Gastrocnemius medialis (tissue), 4 donors: ENCODE data around the gene SPEN. TPM values are rescaled to one million over a fixed set of nuclear protein-coding genes. Genes with fewer than 3 reads are reported as not detected.

Source experiments
- ATAC-seq, 2 donors: fragments of 150-250 bp; one replicate each; pipeline ENCODE4 v1.9.1; 2016
- DNase-seq, 2 donors: peaks; one replicate each; pipeline ENCODE4 v3.0.0-alpha.2; 2019
- H3K27ac ChIP-seq, 4 donors: fragments of 200-600 bp; sonication (generic); 1 replicate in 1 of 4; 2 replicates in 3 of 4; pipeline ENCODE4 v1.5.1; 2016 to 2018; ENCODE audit warnings: mild to moderate bottlenecking in 2 of 4, moderate library complexity in 1 of 4
- H3K27me3 ChIP-seq, 3 donors: fragments of 200-600 bp; sonication (generic) in 2 of 3; 1 replicate in 1 of 3; 2 replicates in 2 of 3; pipeline versions ENCODE4 v1.5.1 to v1.6.0; 2016 to 2019; ENCODE audit warnings: mild to moderate bottlenecking in 1 of 3, moderate library complexity in 1 of 3
- H3K36me3 ChIP-seq, 2 donors: fragments of 200-600 bp; sonication (generic) in 1 of 2; one replicate each; pipeline ENCODE4 v1.5.1; 2017 to 2018
- H3K4me1 ChIP-seq, 2 donors: fragments of 200-600 bp; sonication (generic) in 1 of 2; one replicate each; pipeline ENCODE4 v1.5.1; 2016 to 2017; ENCODE audit warnings: mild to moderate bottlenecking in 2 of 2
- H3K4me3 ChIP-seq, 4 donors: fragments of 200-600 bp; sonication (generic) in 3 of 4; 1 replicate in 1 of 4; 2 replicates in 3 of 4; pipeline ENCODE4 v1.5.1; 2016 to 2019; ENCODE audit warnings: mild to moderate bottlenecking in 2 of 4
- H3K9me3 ChIP-seq, 3 donors: fragments of 200-600 bp; sonication (generic) in 2 of 3; 1 replicate in 1 of 3; 2 replicates in 2 of 3; pipeline ENCODE4 v1.5.1; 2016 to 2019
- POLR2A ChIP-seq, 2 donors: fragments of 450-650 bp; IDR thresholded peaks; one replicate each; pipeline ENCODE4 v1.6.1; 2017; ENCODE audit warnings: antibody characterized with exemption in 2 of 2, mild to moderate bottlenecking in 2 of 2, moderate library complexity in 2 of 2
- in situ Hi-C, 4 donors: fragments of 200-750 bp; cut with MboI; loops; one replicate each; pipeline versions ENCODE4 v1.15.0 to v1.8.0; 2017; ENCODE audit warnings: low sequenced_read_pairs in 4 of 4
- intact Hi-C: fragments of 100-400 bp; cut with DNase I; formaldehyde crosslinking; loops from one replicate; pipeline ENCODE4 v1.15.1; 2023; ENCODE audit warnings: low total_unique reads
- total RNA-seq, 4 donors: library from RNA; depleted of rRNA; stranded (reverse); fragments of >200 nt; gene quantifications; one replicate each; pipeline versions ENCODE4 v1.1.0 to v1.2.3, GENCODE V29; 2016
- TF ChIP-seq, protein P1 (sequence below), 5 experiments: fragments of 450-650 bp in 3 of 5; fragments of 200-600 bp in 2 of 5; sonication (generic) in 2 of 5; IDR thresholded peaks in 4 of 5; conservative IDR thresholded peaks in 1 of 5; 1 replicate in 4 of 5; 2 replicates in 1 of 5; pipeline ENCODE4 v1.5.1; 2016 to 2019; ENCODE audit warnings: antibody characterized with exemption in 5 of 5, mild to moderate bottlenecking in 3 of 5, moderate library complexity in 3 of 5

Gene SPEN
- total RNA-seq, 4 donors from 2014 or later = 21.7 to 55.5 (median 38.0) TPM

DNA sequence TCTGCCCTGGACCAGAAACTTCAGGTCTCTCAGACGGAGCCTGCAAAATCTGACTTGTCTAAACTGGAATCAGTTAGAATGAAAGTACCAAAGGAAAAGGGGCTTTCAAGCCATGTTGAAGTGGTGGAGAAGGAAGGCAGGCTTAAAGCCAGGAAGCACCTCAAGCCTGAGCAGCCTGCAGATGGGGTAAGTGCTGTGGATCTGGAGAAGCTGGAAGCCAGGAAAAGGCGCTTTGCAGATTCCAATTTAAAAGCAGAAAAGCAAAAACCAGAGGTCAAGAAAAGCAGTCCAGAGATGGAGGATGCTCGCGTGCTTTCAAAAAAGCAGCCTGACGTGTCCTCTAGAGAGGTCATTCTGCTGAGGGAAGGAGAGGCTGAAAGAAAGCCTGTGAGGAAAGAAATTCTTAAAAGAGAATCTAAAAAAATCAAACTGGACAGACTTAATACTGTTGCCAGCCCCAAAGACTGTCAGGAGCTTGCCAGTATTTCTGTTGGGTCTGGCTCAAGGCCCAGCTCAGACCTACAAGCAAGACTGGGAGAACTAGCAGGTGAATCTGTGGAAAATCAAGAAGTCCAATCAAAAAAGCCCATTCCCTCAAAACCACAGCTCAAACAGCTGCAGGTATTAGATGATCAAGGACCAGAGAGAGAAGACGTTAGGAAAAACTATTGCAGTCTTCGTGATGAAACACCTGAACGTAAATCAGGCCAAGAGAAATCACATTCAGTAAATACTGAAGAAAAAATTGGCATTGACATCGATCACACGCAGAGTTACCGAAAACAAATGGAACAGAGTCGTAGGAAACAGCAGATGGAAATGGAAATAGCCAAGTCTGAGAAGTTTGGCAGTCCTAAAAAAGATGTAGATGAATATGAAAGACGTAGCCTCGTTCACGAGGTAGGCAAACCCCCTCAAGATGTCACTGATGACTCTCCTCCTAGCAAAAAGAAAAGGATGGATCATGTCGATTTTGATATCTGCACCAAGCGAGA, 81.8 kb downstream of the SPEN start:
- Histone ChIP-seq H3K36me3 (peaks cover 0 to 79% of the 10 kb centered on the region in 2 donors), H3K27ac (no peak overlapping the region), H3K4me3 (no peak overlapping the region), H3K4me1 (no peaks in the 10 kb centered on the region), H3K9me3 (no peaks in the 10 kb centered on the region), H3K27me3 (no peaks in the 10 kb centered on the region)
- intact Hi-C loops = no loop called here
- ATAC-seq (no peak), DNase-seq (no peak)
- in situ Hi-C loops = no loop called here
- TF ChIP-seq POLR2A (IDR thresholded peaks at IDR 0.05) = no peak
- TF ChIP-seq, protein P1, sequence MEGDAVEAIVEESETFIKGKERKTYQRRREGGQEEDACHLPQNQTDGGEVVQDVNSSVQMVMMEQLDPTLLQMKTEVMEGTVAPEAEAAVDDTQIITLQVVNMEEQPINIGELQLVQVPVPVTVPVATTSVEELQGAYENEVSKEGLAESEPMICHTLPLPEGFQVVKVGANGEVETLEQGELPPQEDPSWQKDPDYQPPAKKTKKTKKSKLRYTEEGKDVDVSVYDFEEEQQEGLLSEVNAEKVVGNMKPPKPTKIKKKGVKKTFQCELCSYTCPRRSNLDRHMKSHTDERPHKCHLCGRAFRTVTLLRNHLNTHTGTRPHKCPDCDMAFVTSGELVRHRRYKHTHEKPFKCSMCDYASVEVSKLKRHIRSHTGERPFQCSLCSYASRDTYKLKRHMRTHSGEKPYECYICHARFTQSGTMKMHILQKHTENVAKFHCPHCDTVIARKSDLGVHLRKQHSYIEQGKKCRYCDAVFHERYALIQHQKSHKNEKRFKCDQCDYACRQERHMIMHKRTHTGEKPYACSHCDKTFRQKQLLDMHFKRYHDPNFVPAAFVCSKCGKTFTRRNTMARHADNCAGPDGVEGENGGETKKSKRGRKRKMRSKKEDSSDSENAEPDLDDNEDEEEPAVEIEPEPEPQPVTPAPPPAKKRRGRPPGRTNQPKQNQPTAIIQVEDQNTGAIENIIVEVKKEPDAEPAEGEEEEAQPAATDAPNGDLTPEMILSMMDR (IDR thresholded peaks at IDR 0.05 in 4 of 5, conservative IDR thresholded peaks at IDR 0.05 in 1 of 5) = no peak

DNA sequence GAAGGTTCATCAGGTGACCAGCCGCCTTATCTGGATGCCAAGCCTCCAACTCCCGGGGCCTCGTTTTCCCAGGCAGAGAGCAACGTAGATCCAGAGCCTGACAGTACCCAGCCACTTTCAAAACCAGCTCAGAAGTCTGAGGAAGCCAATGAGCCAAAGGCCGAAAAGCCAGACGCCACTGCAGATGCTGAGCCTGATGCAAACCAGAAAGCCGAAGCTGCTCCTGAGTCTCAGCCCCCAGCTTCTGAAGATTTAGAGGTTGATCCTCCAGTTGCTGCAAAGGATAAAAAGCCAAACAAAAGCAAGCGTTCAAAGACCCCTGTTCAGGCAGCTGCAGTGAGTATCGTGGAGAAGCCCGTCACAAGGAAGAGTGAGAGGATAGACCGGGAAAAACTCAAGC, 83.9 kb downstream of the SPEN start:
- Histone ChIP-seq H3K27me3 (no peaks in the 10 kb centered on the region), H3K36me3 (peaks cover 0 to 91% of the 10 kb centered on the region in 2 donors), H3K9me3 (no peaks in the 10 kb centered on the region), H3K4me3 (no peak overlapping the region), H3K27ac (no peak overlapping the region), H3K4me1 (no peaks in the 10 kb centered on the region)
- intact Hi-C loops = no loop called here
- TF ChIP-seq, protein P1 (IDR thresholded peaks at IDR 0.05 in 4 of 5, conservative IDR thresholded peaks at IDR 0.05 in 1 of 5) = no peak
- TF ChIP-seq POLR2A (IDR thresholded peaks at IDR 0.05) = no peak
- ATAC-seq = no peak
- DNase-seq = no peak
- in situ Hi-C loops = no loop called here

DNA sequence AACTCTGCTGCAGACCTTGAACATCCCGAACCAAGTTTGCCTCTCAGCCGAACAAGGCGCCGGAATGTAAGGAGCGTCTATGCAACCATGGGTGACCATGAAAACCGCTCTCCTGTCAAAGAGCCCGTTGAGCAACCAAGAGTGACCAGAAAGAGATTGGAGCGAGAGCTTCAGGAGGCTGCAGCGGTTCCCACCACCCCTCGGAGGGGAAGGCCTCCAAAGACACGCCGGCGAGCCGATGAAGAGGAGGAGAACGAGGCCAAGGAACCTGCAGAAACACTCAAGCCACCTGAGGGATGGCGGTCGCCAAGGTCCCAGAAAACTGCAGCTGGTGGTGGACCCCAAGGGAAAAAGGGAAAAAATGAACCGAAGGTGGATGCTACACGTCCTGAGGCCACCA, 84.4 kb downstream of the SPEN start:
- TF ChIP-seq POLR2A (IDR thresholded peaks at IDR 0.05) = no peak
- TF ChIP-seq, protein P1 (IDR thresholded peaks at IDR 0.05 in 4 of 5, conservative IDR thresholded peaks at IDR 0.05 in 1 of 5) = no peak
- H3K27ac ChIP-seq = no peak overlapping the region
- no peaks in the 10 kb centered on the region for H3K4me1 ChIP-seq
- no peak for ATAC-seq
- H3K27me3 ChIP-seq = no peaks in the 10 kb centered on the region
- intact Hi-C loops = no loop called here
- no peaks in the 10 kb centered on the region for H3K9me3 ChIP-seq
- H3K36me3 ChIP-seq = peaks cover 0 to 96% of the 10 kb centered on the region in 2 donors
- no peak overlapping the region for H3K4me3 ChIP-seq
- DNase-seq = no peak
- in situ Hi-C loops = no loop called here

DNA sequence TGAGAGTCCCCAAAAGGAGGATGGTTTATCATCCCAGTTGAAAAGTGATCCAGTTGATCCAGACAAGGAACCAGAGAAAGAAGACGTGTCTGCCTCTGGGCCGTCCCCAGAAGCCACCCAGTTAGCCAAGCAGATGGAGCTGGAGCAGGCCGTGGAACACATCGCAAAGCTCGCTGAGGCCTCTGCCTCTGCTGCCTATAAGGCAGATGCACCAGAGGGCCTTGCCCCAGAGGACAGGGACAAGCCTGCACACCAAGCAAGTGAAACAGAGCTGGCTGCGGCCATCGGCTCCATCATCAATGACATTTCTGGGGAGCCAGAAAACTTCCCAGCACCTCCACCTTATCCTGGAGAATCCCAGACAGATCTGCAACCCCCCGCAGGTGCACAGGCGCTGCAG, 85.1 kb downstream of the SPEN start:
- H3K4me1 ChIP-seq = no peaks in the 10 kb centered on the region
- in situ Hi-C loops (no loop called here), intact Hi-C loops (no loop called here)
- no peak overlapping the region for H3K27ac ChIP-seq
- H3K4me3 ChIP-seq = no peak overlapping the region
- no peaks in the 10 kb centered on the region for H3K27me3 ChIP-seq
- DNase-seq (no peak), ATAC-seq (no peak)
- H3K36me3 ChIP-seq = peaks cover 0 to 100% of the 10 kb centered on the region in 2 donors
- H3K9me3 ChIP-seq = no peaks in the 10 kb centered on the region
- TF ChIP-seq, protein P1 (IDR thresholded peaks at IDR 0.05 in 4 of 5, conservative IDR thresholded peaks at IDR 0.05 in 1 of 5) = no peak
- TF ChIP-seq POLR2A (IDR thresholded peaks at IDR 0.05) = no peak
